SK-MEL-5 (cell line): Measurements from ENCODE around the gene POM121C. TPM values are rescaled to one million over a fixed set of nuclear protein-coding genes. Genes with fewer than 3 reads are reported as not detected.
"Not testable (repeated sequence)": the region's sequence is repeated elsewhere in the genome, so short reads cannot be mapped to it uniquely, and the experiment has no call there.

Source experiments
- DNase-seq: peaks from one replicate; pipeline ENCODE4 v3.0.0-alpha.2; 2016; ENCODE audit warnings: low read depth, low spot score
- in situ Hi-C: cut with HindIII; loops from 2 replicates; pipeline ENCODE4 v1.10.0; 2016; ENCODE audit warnings: low sequenced_read_pairs, high pct_unique_total_duplicates, low pct_unique_long_range_greater_than_20kb
- small RNA-seq, 2 experiments: library from RNA; depleted of rRNA; stranded (forward); fragments of <200 nt; gene quantifications; one replicate each; pipeline ENCODE3, GENCODE V24; 2014
- total RNA-seq: library from RNA; depleted of rRNA; stranded (reverse); fragments of >200 nt; shearing (Covaris generic); gene quantifications from 2 replicates; pipeline ENCODE4 v1.2.3, GENCODE V29; 2014; rRNA removed

The POM121C gene
- total RNA-seq, 1 experiment from 2014 or later: 13.7 TPM

DNA sequence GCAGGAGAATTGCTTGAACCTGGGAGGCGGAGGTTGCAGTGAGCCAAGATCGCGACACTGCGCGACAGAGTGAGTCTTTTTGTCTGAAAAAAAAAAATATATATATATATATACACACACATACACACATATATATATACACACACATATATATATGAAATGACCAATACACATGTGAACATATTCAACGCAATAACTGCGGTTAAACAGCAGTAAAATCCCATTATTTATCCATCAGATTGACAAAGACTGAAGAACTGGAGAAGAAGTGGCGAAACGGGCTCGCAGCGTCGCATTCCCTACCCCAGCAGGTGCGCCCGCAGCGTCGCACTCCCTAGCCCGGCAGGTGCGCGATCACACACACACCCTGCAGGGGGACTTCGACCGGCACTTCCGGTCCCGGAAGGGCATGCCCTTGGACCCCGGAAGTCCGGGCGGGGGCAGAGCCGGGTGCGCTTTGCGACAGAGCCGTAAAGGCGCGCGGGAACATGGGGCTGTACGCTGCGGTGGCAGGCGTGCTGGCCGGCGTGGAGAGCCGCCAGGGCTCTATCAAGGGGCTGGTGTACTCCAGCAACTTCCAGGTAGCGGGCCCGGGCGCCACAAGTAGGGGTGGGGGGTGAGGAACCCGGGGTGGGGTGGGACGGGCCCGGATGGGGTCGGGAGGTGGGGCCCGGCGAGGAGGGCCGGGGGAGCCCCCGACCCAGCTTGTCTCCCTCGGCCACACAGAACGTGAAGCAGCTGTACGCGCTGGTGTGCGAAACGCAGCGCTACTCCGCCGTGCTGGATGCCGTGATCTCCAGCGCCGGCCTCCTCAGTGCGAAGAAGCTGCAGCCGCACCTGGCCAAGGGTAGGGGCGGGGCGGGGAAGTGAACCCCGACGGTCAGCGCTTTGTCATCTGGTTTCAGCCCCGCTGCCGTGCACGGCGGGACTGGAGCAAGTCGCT is 75.9 kb downstream of the POM121C start:
- in situ Hi-C loops, DNase-seq: not testable (repeated sequence)

DNA sequence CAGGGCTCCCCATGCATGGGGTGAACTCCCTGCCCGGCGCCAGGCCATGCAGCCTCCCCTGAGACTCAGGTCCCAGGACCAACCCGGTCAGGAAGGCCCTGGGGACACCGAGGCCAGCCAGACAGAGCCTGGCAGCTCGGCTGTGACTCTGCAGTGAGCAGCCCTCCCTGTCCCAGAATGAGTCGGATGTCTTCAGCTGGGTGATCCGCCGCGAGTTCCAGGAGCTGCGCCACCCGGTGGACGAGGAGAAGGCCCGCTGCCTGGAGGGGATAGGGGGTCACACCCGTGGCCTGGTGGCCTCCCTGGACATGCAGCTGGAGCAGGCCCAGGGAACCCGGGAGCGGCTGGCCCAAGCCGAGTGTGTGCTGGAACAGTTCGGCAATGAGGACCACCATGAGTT is 81.4 kb downstream of the POM121C start:
- in situ Hi-C loops, DNase-seq: not testable (repeated sequence)

DNA sequence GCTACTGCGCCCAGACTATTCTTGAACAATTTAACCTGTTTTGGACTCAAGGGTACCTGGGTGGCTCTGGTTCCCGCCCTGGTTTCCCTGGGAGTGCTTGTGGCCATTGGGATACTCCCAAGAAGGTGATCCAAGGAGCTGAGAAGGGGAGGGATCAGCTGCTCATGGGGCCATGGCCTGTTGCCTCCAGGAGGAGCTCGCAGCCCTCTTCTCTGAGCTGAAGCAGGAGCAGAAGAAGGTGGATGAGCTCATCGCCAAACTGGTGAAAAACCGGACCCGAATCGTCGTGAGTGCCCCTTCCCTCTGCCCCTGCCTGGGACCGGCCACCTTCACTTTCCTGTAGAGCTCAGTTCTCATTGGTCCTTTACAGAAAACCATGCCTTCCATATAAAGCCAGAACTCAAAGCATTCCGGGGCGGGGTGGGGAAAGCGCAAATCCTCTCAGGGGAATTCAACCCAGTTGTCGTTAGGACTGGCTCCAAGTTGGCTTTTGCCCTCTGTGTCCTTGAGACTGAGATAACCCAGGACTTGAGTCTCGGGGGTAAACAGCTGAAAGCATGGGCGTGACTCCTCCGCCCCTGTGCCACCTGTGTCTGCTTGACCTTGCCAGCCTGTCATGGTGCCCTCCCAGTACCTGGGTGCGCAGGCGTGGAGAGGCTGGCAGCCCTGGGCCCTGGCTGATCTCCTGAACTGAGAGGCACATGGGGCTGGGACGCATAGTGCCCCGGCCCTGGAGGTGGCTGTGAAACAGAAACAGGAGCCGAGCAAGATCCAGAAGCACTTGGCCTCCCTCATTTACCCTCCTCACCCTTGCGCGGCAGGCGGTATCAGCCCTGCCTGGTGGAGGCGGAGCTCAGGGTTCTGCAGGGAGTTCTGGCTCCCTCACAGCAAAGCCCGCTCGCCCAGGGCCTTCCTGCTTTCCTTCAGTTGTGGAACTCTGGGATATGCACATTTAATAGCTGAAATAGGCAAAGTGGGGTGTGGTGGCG is 82.3 kb downstream of the POM121C start:
- DNase-seq, in situ Hi-C loops: not testable (repeated sequence)

DNA sequence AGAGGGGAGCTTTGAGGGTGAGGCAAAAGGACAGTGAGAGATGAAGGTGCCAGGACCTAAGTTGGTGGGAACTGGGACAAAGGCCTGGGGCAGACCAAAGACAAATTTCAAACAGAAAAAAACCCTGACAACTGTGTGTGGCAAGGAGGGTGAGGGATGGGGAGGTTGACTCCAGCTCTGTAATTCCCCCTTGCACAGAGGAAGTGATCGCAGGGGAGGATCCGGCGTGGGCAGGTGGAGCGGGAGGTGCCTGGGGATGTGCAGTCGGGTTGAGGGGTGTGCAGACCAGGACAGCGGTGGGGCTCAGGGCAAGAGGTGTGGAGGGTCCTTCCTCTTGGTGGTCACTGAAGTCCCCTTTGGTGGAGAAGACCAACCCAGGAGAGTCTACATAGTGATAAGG is 85.5 kb downstream of the POM121C start:
- in situ Hi-C loops, DNase-seq: not testable (repeated sequence)

DNA sequence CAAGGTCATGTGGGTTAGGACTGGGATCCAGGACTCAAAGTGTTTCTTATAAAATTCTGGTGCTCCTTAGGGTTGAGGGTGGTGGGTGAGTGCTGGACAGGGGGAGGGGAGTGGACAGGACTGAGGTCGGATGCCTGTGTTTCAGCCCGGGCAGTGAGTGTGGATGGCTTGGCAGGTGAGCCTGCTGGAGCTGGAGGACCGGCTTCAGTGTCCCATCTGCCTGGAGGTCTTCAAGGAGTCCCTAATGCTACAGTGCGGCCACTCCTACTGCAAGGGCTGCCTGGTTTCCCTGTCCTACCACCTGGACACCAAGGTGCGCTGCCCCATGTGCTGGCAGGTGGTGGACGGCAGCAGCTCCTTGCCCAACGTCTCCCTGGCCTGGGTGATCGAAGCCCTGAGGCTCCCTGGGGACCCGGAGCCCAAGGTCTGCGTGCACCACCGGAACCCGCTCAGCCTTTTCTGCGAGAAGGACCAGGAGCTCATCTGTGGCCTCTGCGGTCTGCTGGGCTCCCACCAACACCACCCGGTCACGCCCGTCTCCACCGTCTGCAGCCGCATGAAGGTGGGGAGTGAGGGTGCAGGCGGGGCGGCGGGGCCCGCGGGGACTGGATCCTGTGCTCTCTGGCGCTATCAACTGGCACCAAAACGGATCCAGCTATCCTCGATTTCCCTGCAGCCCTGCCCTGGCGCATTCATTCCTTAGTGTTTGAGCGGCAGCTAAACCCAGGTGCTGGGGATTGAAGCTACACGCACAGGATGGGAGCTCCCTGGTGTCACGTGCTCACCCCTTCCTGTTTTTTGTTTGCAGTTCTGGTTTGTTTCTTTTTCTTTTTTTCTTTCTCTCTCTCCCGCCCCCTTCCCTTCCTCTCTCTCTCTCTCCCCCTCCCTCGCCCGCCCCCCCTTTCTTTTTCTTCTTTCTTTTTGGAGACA is 87.1 kb downstream of the POM121C start:
- DNase-seq, in situ Hi-C loops: not testable (repeated sequence)

DNA sequence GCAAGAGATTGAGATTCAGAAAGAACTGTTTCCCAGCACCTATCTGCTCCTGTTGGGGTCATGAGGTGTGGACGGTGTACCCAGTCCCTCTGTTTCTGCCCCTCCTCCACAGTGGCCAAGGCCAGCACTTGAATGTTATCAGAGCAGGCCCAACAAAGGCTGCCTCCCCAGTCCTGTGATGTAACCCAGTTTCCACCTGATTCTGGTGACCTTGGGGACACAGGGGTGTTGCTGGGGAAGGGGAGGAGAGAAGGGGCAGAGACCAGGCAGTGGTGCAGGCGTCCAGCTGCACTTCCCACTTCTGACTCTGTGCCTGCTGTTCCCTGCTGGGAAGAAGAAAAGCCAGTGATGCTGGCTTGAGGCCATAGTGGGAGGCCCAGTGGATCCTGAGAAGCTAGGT is 88.2 kb downstream of the POM121C start:
- in situ Hi-C loops, DNase-seq: not testable (repeated sequence)

DNA sequence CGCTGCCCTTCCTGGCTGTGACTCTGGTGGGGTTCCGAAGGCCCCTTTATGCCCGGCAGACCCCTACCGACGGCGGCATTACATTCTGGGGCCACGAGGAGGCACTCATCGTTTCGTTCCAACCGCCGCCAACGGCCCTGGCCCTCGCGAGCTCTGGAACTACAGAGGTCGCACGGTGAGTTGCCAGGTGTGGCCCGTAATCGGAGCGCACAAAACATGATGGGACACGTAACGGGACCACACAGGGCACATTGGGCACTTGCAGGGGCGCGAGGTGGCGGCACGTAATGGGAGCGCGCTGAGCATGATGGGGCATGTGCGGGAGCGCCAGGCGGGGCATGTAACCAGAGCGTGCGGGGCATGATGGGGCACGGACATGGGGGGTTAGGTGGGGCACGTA is 90.8 kb downstream of the POM121C start, which contains the start of gene TRIM73:
TRIM73 (plus strand) TSS at position 301 of the 400 bp plus-strand sequence. CDS start 3,305 bp downstream, outside the sequence.
- in situ Hi-C loops: not testable (repeated sequence)

DNA sequence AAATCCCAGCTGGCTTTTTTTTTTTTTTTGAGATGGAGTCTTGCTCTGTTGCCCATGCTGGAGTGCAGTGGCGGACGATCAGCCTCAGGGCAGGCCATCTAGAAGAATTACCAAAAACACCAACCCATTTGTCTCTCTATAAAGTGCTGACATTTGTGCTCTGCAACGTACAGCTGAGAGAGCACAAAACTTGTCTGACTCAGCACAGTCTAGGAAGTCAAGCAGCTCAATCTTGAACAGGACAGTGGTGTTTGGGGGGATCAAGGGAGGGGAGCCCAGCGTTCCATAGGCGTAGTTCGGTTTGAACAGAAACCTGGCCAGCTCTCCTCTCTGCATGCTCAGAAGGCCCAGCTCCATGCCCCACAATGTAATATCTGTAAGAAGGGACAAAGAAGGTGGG is 92.9 kb downstream of the POM121C start:
- DNase-seq, in situ Hi-C loops: not testable (repeated sequence)

More for the DNA sequence above, 90.8 kb downstream of the POM121C start, which contains the start of gene TRIM73:
- DNase-seq: not testable (repeated sequence)

DNA sequence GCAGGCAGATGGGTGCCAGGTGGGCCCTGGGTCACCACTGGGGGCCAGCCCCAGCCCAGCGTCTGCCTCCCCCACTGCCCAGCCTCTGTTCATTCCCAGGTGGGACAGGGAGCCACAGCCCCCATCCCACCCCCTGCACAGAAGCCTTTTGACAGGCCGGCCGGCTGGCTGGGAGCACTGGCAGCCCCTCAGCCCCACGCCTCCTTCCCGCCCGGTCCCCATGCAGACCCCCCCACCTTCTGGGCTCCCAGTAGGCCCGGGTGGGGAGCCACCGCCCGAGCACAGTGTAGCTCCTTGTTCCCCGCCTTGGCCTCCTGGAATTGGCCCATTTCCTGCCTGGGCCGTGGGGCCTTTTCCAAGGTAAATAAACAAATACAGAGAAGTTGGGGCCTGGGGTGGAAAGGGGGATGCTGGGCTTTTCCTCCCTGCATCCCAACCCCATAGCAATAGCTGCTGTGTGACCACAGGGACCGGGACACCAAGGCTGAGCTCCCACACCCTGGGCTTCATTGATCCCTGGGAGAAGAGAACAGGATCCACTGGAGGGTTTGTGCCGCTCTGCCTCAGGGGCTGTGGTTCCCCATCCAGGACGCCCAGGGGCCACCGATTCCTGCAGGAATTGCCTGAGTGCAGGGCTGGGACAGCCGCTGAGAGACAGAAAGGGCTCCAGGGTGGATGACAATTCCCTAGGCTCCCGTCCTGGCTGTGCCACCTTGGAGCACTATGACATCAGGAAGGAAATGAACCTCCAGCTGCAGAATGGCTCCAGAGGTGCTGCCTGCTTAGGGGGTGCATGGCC is 111.4 kb downstream of the POM121C start:
- in situ Hi-C loops, DNase-seq: not testable (repeated sequence)

DNA sequence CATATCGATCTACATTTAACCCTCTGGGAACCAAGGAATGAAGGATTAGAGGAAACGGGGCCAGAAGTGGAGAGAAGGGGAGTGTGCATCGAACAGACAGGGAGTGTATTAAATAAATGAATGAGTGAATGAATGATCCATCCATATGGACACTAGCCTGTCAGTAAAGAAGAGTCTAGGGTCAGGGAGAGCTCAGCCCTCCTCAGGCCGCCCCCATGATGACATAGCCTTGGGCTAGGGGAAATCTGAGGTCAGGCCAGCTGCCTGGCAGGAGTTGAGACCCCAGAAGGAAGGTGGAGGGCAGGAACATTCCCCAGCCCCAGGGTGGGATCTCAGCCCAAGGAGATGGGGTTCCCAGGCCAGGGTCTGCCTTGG is 112.0 kb downstream of the POM121C start:
- in situ Hi-C loops, DNase-seq: not testable (repeated sequence)

DNA sequence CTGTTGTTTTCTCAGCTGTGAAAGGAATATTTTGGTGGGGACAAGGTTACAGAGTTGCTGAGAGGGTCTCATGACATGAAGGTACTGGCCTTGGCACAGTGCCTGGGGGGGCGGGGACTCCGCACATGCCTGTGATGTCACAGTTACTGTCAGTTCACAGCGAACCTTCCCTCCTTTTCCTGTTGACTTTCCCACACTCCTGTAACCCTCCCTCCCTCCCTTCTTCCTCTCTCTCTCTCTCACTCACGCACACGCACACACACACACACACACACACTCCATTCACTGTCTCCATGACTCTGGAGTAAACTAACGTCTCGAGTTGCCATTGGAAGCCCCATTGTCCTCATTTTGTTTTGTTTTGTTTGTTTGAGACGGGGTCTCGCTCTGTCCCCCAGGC is 118.8 kb downstream of the POM121C start:
- in situ Hi-C loops, DNase-seq: not testable (repeated sequence)

Small RNA genes within 50 kb of the gene (small RNA-seq; reads per million reads assigned to genes)
- 0 reads per million in 2 experiments for gene AC211429.1
- gene RF00019: 0 reads per million in 2 experiments

Other genes with a start within 250 kb of the POM121C start
- 0.37 and 0.50 TPM in 2 replicates for gene TRIM73, start 90.7 kb downstream of the POM121C start, total RNA-seq
- gene SPDYE5, start 6.0 kb upstream of the POM121C start, total RNA-seq: 0.05 TPM in 1 of 2 replicates, not detected in the other